KOPT-K1 (cell line): ENCODE measurements around the gene SKA1.
"Not testable (repeated sequence)": the region's sequence is repeated elsewhere in the genome, so short reads cannot be mapped to it uniquely, and the experiment has no call there.

ENCODE experiments used
- H3K27ac ChIP-seq: fragments of 200-600 bp; sonication (generic); 2 replicates; pipeline ENCODE4 v1.5.1; 2016; ENCODE audit warnings: antibody characterized with exemption, mild to moderate bottlenecking, low read depth, low read length; ENCODE audit not compliant: poor library complexity, severe bottlenecking
- H3K36me3 ChIP-seq: fragments of 200-600 bp; sonication (generic); 2 replicates; pipeline ENCODE4 v1.5.1; 2017; ENCODE audit warnings: antibody characterized with exemption, mild to moderate bottlenecking, low read length, moderate library complexity; ENCODE audit not compliant: insufficient read depth
- H3K9me3 ChIP-seq: fragments of 200-600 bp; sonication (generic); 2 replicates; pipeline ENCODE4 v1.5.1; 2017; ENCODE audit warnings: antibody characterized with exemption, low read length, mild to moderate bottlenecking; ENCODE audit not compliant: insufficient read depth, poor library complexity, severe bottlenecking

Gene SKA1

DNA sequence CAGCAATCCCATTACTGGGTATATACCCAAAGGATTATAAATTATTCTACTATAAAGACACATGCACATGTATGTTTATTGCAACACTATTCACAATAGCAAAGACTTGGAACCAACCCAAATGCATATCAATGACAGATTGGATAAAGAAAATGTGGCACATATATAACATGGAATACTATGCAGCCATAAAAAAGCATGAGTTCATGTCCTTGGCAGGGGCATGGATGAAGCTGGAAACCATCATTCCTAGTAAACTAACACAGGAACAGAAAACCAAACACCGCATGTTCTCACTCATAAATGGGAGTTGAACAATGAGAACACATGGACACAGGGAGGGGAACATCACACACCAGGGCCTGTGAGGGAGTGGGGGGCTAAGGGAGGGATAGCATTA, 61.9 kb downstream of the SKA1 start:
- not testable (repeated sequence) for H3K9me3 ChIP-seq, H3K27ac ChIP-seq, H3K36me3 ChIP-seq

DNA sequence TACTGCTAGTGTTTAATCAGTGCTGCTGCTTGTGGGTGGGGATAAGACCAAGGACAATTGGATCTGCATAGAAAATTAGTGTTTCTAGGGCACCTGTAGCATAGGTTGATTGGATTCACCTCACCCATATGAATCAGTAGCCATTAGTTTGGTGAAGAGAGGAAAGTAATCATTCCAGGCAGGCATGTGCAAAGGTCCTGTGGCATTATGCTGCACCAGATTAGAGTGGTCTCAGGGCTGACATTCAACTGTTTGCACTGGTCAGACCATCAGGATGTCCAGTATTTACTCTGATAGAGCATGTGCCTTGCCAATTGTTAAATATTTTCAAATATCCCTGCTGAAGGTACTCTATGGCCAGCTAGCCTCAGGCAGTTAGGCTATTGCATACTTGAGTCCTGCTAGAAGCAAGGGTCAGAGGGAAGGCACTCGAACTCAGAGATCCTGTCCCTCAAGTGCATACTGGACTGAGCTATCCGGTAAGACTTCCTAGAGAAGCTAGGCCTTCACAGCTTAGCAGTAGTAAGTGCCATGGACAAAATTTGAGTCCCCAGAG, 64.7 kb downstream of the SKA1 start:
- Histone ChIP-seq H3K36me3 (no peaks in the 10 kb centered on the region), H3K27ac (no peak overlapping the region), H3K9me3 (peaks cover 6% of the 10 kb centered on the region)

DNA sequence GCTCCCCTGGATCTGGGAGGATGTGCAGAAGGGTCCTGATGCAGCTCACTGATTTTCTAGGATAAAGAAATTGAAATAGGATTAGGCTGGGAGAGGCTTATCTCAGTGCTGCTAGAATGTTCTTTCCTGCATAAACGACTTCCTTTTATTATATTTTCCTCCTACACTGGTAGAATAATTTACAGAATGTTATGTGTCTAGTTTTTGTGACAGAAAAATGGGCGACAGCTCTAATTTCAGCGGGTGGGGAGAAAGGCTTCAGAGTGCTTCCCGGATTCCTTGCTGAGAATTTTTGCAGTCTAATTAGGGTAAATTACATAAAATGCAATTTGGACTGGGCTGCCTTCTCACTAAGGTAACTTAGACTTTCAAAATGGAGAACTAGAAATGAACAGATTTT, 66.2 kb downstream of the SKA1 start:
- Histone ChIP-seq H3K9me3 (peaks cover 16% of the 10 kb centered on the region), H3K27ac (no peak overlapping the region), H3K36me3 (no peaks in the 10 kb centered on the region)

DNA sequence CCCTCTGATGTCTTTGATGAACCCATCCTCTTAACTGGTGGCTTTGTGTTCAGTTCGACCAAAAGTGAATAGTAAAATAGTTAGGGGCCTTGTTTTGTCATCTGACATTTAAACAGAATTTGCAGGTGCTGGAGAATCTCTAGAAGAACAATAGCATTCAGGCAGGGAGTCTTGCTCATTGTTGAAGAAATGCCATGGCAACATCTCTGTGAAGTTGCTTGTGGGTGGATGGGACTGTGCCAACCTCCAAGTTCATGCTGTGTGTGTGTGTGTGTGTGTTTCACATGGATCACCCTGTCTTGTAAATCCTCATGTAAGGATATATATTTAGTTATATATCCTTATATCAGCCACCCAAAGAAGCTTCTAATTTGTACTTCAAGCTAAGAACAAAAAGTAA, 66.7 kb downstream of the SKA1 start:
- Histone ChIP-seq H3K36me3 (no peaks in the 10 kb centered on the region), H3K27ac (no peak overlapping the region), H3K9me3 (peaks cover 16% of the 10 kb centered on the region)
